HG03060 (cell line): ENCODE measurements around the gene SAMD8.

Experiments
- ATAC-seq: cut with Tn5 transposase; IDR thresholded peaks from one replicate; pipeline ENCODE4 v1.9.1; 2021; ENCODE audit warnings: low read depth, moderate number of reproducible peaks; ENCODE audit not compliant: unreplicated experiment

SAMD8 gene

DNA sequence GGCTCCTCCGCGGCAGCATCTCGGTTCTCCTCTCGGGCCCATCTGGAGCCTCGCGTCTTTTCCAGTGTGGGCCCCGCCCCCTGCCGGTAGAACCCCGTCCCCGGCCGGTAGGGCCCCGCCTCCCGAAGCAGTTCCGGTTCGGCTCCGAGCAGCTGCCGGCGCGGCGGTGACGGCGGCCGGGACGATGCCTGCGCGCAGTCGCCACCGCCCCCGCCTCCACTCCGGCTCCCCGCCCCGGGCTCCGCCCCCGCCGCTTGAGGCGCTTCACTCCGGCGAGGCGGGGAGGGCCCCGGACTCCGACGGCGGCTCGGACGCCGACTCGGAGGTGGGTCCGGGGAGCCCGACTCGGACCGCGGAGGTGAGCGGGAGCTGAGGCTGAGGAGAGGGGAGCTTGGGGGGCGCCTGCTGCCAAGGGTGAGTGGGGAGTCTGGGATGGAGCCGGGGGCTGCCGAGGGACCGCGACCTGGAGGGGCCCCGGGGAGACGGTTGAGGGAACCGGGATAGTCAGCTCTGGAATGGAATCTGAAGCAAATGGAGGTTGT is at the start of gene SAMD8:
Gene SAMD8 (plus strand): TSS at position 292 of the 542 bp plus-strand sequence. CDS start 38,873 bp downstream, outside the sequence.
- no peak for ATAC-seq

DNA sequence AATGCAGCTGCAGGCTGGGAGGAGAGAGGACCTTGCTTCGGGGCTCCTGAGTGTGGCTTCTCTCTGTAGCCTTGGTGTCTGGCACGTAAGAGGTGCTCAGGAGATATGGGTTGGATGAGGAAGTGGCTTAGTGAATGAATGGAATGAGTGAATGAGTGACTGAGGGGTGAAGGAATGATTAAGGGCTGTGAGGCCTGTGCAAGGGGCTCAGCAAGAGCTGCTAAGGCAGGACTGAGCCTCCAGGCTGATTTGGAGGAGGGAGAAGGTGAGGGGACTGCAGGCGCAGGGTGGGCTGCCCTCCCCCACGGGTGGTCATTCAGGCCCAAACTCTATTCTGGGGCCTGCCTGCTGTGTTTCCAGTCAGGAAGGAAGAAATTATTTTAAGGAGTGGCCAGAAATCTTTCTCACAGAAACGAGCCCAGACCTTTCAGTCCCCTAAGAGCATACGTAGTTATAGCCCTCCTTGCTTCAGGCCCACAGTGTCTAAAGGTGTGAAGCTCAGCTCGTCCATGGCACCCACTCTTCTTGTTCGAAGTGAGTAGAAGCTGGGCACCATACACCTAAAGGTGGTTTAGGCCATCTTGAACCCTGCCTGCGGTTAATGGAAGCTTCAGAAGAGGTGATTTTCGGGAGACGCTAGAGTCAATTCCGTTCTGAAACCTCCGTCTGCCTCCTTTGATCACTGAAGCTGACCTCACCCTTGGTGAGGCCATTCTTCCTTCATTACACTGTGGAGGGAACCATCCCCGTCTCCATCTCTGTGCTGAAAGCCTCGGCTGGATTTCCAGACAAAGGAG is 49.5 kb upstream of the SAMD8 start:
- ATAC-seq, result no peak

DNA sequence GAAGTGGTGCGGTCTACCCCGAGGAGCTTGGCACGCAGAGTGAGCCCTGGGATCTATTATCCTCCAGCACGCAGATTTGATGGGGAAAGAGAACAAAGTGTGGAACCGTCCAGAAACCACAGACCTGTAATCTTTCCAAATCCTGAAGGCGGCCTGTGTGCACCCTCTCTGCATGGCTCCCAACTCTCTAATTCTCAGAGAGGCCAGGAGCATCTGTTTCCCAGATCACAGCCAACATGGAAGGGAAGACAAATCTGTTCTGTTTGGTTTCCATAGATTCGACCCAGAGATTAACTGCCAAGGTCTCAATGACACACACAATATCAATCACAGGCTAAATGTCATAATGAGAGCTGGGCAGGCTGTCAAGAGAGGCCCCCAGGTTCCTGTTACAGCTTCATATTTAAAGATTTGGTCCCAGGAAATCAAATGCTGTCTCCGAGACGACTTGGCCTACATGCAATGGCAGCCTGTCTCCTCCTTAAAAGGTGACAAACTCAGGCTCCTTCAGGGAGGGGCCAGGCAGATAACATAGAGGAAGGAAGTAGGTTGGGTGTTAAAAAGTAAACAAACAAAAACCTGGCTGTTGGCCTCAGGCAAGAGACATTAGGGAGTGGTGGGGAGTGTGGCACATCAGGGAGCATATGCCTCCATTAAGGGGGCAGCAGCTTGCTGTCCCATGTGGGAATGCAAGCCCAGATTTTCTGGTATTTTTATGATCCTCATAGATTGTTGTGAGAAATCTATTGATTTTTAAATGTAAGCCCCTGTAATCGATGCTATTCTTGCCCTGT is 48.8 kb upstream of the SAMD8 start:
- no peak for ATAC-seq

DNA sequence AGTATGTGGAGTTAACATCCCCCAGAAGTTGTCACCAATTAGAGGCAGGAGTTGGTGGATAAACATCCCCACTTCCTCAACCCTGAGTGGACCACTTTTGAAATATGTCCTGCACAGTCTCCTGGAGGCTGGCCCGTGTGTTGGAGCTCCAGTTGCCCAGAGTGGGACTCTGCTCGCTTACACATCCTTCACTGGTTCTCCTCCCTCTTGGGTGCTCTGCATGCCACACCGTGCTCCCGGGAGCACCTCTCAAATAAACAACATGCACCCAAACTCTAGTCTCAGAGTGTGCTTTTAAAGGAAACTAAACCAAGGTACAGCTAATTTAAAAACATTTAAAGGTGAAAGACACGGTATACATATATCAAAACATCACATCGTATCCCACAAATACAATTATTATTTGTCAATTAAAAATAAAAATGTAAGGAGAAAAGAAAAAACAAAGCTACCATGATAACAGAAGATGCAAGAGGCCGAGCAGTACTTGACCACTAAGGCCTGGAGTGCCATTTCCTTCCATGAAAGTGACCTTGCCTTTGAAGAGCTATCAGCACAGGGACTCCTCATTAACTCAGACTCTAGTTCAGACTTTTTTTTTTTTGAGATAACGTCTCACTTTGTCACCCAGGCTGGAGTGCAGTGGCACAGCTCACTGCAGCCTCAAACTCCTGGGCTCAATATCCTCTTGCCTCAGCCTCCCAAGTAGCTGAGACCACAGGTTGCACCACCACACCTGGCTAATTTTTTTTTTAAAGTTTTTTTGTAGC is 47.8 kb upstream of the SAMD8 start:
- no peak for ATAC-seq

DNA sequence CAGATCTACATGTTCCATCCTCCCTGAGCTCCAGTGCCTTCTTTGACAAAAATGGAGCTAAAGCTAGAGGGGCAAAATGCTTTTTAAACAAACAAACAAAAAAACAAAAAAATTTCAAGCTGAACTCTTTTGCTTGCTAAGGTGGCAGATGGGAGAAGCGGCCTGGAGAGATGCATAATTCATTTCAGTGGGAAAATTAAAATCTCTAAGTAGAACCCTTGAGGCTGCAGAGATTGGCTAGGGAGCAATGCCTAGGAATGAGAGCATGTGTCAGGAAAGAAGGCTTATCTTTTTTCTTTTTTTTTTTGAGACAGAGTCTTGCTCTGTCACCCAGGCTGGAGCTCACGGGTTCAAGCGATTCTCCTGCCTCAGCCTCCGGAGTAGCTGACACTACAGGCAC is 46.4 kb upstream of the SAMD8 start:
- no peak for ATAC-seq

DNA sequence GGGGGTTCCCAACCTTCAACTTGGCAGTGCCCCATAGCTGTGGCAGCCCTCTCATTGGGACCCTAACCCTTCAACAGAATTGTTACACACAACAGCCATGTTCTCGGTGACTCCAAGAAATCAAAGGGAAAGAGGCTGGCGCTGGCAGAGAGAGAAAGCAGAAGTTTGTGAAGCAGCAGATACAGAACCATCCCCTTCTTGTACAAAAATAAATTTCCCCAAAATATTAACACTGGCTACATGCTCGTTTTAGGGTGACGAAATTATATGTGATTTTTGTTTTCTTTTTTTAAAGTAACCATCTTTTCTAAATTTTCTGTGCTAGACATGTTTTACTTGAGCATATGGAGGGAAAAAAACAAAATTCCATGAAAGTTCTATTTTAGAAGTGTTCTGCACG is 45.2 kb upstream of the SAMD8 start:
- ATAC-seq, result no peak

DNA sequence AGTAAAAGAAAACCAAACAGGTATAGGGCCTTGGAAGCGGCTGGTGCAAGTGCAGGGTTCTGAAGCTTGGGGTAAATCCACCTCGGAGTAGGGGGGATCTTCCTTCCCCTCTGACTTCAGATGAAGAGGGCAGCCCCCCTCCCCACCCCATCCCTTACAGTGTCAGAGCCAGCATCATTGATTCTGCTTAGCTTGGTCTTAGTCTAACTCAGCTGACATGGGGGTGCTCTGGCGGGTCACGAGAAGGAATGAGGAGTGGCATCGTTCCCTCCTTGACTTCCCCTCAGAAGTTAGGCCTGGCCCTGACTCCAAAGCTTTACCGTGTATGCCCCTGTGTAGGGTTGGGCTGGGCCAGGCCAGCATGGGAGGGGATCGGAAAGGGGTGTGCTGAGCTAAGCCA is 44.2 kb upstream of the SAMD8 start:
- no peak for ATAC-seq

DNA sequence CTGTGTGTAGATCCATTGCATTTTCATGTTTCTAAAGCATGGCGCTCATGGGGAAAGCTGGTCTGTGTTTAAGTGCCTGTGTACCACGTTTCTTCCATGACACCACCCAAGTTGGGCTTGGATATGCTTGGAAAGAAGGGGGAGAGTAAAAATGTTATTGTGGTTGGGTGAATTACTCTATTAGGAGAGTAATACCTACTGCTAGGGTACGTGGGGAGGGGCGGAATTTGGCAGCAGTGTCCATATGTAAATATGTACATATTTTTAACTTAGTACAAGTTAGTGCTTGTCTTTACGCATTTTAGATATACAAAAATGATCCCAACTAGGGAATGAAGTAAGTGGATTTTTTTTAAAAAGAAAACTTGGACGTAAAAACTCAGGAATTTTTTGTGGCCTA is 42.9 kb upstream of the SAMD8 start:
- ATAC-seq, result no peak

DNA sequence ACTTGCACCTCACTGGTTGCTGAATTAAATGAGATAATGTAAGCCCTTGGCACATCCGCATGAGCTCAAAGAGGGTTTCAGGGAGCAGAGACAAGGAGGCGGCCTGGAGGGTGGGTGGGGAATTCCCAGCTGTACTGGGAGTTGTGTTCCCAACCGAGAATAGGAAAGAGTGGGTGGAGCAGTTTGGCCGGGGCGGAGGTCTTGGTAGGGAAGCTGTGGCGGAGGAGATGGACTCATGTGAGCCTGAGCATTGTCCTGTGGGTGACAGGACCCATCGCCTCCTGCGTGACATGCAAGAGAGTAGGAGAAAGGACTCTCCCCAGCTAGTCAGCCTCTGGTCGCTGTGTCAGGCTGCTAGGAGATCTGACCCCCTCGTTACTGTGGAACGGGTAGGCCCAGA is 41.0 kb upstream of the SAMD8 start:
- no peak for ATAC-seq

DNA sequence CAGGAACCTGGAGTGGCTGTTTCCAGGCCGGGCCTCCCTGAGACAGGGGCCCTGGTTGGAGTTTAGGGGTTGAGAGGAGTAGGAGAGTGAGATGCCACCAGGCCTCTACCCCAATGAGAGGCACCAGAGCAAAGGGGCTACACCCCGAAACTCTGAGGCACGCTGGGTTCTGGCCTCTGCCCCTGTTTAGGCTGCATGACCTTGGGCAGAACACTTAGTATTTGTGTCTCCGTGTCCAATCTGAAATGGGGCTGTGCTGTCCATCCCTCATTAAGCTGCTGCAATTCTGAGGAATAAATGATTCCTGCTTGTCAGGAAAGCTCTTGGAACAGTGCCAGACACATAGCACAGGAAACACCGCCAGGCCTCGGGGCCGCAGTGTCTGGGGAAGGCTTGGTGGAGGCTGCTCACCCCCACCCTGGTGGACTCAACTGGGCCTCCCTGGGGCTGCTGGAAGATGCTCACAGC is 40.5 kb upstream of the SAMD8 start:
- no peak for ATAC-seq

DNA sequence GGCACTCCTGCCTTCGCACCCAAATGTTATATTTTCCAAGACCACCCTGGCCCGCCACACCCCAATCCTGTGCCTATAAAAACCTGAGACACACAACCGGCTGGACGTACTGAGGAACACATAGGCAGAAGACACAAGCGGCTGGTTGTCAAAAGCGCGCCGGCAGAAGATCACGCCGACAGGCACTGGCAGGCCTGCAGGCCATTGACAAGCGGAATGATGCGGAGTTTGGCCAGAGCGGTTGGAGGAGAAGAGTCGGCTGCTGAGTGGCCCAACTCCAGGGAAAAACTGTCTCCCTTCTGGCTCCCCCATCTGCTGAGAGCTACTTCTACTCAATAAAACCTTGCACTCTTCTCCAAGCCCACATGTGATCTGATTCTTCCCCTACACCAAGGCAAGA is 39.7 kb upstream of the SAMD8 start:
- no peak for ATAC-seq

DNA sequence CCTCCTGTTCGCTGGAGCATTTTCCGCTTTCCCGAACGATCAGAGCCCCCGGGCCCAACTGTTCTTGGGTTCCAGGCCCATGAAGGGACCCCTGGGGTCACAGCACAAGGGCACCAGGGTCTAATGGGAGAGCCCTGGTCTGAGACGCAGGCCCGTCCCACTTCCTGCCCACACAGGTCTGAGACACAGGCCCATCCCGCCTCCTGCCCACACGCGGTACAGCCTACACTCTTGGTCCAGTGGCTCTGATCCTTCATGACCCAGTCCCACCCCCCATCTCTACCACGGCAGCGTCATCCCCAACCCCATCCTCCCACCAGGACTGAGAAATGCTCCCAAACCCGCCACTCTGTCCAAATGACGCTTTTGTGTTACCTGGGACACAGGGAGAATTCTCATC is 38.7 kb upstream of the SAMD8 start:
- no peak for ATAC-seq

DNA sequence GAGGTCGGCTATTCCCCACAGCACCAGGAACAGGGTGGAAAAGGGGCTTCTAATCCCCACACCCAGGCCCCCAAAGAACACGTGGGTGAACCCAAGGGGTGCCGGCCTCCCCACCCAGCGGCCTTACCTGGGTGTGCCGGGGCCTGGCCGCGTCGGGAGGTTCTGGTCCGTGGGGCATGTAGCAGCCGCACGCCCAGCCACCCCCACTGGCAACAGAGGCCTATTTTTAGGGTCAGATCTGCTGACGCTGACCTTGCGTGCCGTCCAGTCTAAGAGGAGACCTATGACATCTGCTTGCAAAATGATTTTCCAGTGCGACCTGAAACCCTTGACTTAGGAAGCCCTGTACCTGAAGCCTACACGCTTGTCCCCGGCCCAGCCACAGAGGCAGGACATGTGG is 38.0 kb upstream of the SAMD8 start:
- ATAC-seq, result no peak

DNA sequence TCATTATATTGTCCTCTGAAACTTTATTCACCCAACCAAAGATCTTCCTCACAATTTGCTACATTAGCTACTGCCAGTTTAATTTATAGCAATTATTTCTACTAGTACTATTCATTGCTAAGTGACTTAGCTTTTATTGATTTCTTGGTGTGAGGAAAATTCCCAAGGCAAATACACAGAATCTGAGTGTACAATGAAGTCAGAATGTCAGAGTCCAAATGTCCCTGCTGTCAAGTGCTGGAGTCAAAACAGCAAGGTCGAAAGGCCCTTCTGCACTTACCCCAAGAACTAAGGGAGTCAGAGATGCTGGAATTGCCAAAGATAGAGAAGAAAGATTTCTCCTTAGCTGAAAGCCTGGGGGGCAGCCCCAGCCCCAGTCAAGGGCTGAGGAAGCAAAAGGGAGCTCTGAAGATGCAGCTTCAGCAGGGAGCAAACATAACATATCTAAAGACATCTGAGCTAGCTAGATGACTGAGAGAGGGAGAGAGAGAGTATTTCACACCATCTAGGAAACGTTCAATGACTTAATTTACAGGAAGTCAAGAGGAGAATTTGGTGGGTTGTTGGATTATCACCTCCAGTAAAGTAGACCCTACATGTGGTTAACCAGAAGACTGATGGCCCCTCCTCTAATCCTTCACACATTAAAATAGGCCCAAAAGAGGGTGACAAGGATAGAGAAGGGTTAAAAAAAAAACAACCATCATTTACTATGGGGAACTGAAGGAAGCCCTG is 36.6 kb upstream of the SAMD8 start:
- ATAC-seq, result no peak

DNA sequence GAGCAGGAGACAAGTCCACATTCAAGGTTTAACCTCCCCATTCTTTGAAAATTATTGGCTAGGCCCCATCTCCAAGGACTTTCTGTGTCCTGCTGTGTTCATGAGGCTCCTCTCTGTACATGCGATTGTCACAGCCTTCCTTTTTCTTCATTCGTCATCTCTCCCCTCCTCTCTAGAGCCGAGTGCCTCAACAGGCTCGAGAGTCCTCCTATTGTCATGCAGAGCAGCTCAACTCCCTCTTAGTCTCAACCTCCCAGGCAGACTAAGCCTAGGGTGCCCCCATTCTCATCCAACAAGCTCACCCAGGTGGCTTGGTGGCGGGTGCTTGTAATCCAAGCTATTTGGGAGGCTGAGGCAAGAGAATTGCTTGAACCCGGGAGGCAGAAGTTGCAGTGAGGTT is 35.1 kb upstream of the SAMD8 start:
- no peak for ATAC-seq

DNA sequence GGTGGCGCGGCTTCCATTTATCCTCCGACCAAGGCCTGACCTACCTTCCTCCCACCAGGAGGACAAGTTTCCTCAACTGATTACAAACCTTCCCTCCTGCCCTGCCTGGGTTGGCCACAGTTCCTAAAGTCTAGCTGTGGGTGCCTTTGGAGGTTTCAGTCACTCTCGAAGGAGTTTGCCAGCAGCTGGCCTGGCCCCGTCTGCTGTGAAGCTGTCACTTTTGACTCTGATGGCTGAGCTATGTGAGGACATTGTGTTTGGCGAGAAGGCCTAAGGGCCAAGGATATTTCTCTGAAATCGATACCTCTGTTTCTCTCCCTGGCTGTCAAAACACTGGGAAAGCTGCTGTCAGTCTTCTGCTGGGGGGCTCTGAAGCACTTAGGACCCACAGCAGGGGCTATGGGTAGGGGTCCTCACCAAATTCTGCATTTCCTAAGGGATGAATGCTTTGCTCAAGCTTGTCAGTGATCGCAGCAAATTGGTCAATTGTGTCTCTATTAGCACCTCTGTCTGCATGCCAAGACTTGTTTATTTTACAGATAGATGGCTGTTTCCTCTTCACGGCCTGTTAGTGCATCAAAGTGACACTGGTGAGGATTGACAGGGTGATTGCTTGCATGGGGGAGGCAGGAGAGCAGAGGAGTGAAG is 31.9 kb upstream of the SAMD8 start:
- no peak for ATAC-seq

DNA sequence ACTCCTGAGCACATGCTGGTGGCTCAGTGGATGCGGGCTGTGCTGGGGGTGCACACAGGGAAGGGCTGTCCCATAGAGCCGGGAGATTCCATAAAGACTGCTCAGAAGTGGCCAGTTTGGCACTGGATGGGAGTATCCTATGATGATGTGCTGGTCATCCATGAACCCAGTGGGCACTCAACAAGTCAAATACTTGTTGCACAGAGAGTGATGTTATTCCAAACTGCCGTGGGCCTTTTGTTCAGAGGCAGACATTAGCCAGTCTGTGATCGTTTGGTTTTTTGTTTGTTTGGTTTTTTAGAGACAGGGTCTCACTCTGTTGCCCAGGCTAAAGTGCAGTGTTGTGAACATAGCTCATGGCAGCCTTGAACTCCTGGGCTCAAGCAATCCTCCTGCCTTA is 30.9 kb upstream of the SAMD8 start:
- no peak for ATAC-seq

DNA sequence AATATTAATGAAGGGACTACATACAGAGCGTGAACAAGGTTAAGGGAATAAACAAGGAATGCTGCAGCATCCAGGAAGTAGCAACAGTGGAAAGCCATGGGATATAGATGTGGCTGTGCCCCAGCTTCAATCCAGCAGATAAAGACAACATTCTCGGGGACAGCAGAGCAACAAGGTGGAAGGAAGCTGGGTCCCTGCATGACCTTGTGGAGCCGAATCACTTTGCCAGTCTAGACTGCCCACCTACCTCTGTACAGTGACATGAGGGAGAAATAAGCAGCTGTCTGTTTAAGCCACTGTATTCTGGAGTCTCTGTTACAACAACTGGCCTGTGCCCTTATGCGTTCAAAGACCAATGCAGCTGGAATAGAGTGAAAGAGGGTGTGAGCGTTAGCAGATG is 30.1 kb upstream of the SAMD8 start:
- no peak for ATAC-seq

DNA sequence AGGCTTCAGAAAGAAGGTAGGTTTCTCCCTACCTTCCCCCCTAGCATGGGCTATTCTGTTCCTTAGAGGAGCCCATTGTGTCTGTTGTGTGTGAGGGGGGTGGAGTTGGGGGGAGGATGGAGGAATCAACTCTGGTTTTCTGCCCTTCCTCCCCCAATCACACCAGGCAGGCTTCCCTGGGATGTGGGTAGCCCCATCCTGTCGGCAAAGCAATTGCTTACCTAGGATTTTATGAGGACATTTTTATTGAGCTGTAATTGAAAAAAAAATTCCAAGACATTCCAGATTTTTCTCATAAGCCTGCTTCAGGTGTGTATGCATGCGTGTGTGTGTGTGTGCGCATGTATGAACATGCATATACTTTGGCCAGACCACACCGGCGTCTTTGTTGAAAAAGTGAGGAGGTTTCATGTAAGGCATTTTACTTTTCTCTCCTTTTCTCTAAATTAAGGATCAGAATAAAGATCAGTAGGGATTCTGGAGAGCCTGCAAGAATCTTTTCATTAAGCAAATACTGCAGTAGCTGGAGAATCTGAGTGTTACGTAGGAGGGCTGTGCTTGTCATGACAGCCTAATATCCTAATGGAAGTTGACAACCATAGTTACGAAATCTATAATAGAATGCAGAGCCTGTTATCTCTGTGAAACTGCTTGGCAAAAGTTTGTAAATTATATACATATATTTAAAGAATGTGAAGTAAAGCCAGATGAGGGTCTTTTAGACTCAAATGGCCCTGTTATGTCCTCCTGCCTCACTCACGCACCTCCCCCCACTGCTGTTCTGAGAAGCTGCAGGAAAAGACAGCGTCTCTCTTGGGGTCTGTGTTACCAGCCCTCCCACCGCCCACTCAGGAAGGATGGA is 27.3 kb upstream of the SAMD8 start:
- no peak for ATAC-seq
